ENCODE results near the gene KATNA1. TPM values are rescaled to one million over a fixed set of nuclear protein-coding genes. Genes with fewer than 3 reads are reported as not detected.

The KATNA1 gene
- total RNA-seq, 1 experiment from 2014 or later = 20.6 TPM

DNA sequence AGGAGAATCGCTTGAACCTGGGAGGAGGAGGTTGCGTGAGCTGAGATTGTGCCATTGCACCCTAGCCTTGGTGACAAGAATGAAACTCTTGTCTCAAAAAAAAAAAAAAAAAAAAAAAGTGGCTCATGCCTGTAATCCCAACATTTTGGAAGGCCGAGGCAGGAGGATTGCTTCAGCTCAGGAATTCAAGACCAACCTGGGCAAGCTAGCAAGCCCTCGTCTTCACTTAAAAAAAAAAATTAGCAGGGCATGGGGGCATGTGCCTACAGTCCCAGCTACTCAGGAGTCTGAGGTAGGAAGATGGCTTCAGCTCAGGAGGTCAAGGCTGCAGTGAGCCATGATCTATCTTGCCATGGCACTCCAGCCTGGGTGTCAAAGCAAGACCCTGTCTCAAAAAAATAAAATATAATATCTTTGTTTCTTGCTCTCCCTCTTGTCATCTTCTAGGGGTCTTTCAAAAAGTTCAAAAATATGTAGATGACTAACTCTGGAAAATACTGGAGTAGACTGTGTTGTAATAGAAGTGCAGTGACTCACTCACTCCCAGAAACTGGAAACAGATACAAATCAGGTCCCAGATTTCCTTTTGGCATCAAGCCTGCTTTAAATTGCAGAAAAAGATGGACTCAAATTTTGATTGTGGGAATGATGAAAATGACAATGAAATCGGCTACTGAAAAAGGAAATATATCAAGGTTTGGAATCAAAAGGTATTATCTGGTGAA, 85.1 kb downstream of the KATNA1 start:
- ATAC-seq (no peak), DNase-seq (ENCODE audit: low read depth, low spot score) (no peak)
- Histone ChIP-seq H3K27me3 (ENCODE audit: insufficient read depth, low read length) (no peaks in the 10 kb centered on the region), H3K27ac (ENCODE audit: low read depth, low read length) (no peak overlapping the region), H3K9me2 (ENCODE audit: insufficient read depth) (no peaks in the 10 kb centered on the region), H3K9ac (ENCODE audit: low read length) (no peak overlapping the region), H3K36me3 (ENCODE audit: control insufficient read depth in 1 of 2, insufficient read depth in 2 of 2, low read length in 2 of 2) (no peaks in the 10 kb centered on the region), H2AFZ (ENCODE audit: low read depth, low read length, poor library complexity, severe bottlenecking) (peak overlapping the region; percentile 12), H3K4me1 (ENCODE audit: control insufficient read depth in 1 of 2, insufficient read depth in 2 of 2, low read length in 2 of 2) (peaks cover 8 to 13% of the 10 kb centered on the region in 2 experiments; a peak in 3 of 4 replicates), H3K9me3 (ENCODE audit: control insufficient read depth in 1 of 2, insufficient read depth in 1 of 2, low read depth in 1 of 2, low read length in 2 of 2) (no peaks in the 10 kb centered on the region), H3K4me2 (ENCODE audit: low read length) (no peak overlapping the region), H3K4me3 (replicated peaks in 1 of 2; ENCODE audit: low read depth in 1 of 2, low read length in 2 of 2) (no peak overlapping the region), H4K20me1 (ENCODE audit: insufficient read depth) (no peaks in the 10 kb centered on the region), H3K79me2 (ENCODE audit: insufficient read depth, low read length) (peaks cover 14% of the 10 kb centered on the region)
- intact Hi-C loops (cut with micrococcal nuclease) = no loop called here
- POLR2A ChIA-PET = no interaction called here
- CTCF ChIA-PET = interaction anchor here (1.7 kb wide), 1 partner anchor 18 kb away, joined by 4 read pairs; the partner anchor contains the start of gene PPIL4
- peak; percentile 55; the same call in 1 of the 2 replicates for TF ChIP-seq FOSL1 (IDR thresholded peaks at IDR 0.05; ENCODE audit: low read depth)
- no peak for TF ChIP-seq POLR2A (IDR thresholded peaks at IDR 0.05; ENCODE audit: borderline replicate concordance, extremely low read depth, insufficient read depth, insufficient read length)
- peak; percentile 37; the same call in 1 of the 2 replicates for TF ChIP-seq JUND (IDR thresholded peaks at IDR 0.05)
- no TSS peak for BruUV-seq (replicated peaks)
- RAD21 ChIA-PET (ENCODE audit: low non-redundant PET in 1 of 2, low total read pairs in 2 of 2, uncharacterized antibody in 2 of 2, unreplicated experiment in 2 of 2) = interaction anchor here in 1 of 2 experiments (0.7 kb wide), 1 partner anchor 74 kb away, joined by 3 read pairs; no protein-coding TSS in a partner anchor

DNA sequence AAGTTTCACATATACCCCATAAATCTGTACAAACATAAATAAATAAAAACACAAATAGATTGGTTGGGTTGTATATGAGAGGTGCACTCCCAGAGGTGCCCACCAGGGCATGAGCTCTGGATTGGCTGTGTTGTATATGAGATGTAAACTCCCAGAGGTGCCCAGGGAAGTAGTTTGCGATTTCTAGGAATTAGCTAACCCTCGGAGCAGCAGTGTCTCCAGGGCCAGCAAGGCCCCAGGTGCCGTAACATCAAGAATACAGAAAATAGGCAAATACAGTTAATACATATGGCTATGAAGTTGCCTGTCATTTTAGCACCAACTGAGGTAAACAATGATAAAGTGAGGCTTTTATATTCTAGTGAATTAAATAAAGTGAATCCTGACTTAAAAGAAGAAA, 87.8 kb downstream of the KATNA1 start:
- DNase-seq (ENCODE audit: low read depth, low spot score) (peak; percentile 58), ATAC-seq (peak; percentile 83)
- Histone ChIP-seq H3K4me3 (replicated peaks in 1 of 2; ENCODE audit: low read depth in 1 of 2, low read length in 2 of 2) (no peak overlapping the region), H4K20me1 (ENCODE audit: insufficient read depth) (no peaks in the 10 kb centered on the region), H3K27me3 (ENCODE audit: insufficient read depth, low read length) (no peaks in the 10 kb centered on the region), H3K79me2 (ENCODE audit: insufficient read depth, low read length) (no peaks in the 10 kb centered on the region), H3K9ac (ENCODE audit: low read length) (no peak overlapping the region), H3K27ac (ENCODE audit: low read depth, low read length) (no peak overlapping the region), H3K9me2 (ENCODE audit: insufficient read depth) (no peaks in the 10 kb centered on the region), H3K36me3 (ENCODE audit: control insufficient read depth in 1 of 2, insufficient read depth in 2 of 2, low read length in 2 of 2) (no peaks in the 10 kb centered on the region), H3K9me3 (ENCODE audit: control insufficient read depth in 1 of 2, insufficient read depth in 1 of 2, low read depth in 1 of 2, low read length in 2 of 2) (no peaks in the 10 kb centered on the region), H3K4me2 (ENCODE audit: low read length) (peak overlapping the region; percentile 40; the same call in 1 of the 2 replicates), H3K4me1 (ENCODE audit: control insufficient read depth in 1 of 2, insufficient read depth in 2 of 2, low read length in 2 of 2) (peaks cover 2 to 4% of the 10 kb centered on the region in 2 experiments; a peak in 2 of 4 replicates), H2AFZ (ENCODE audit: low read depth, low read length, poor library complexity, severe bottlenecking) (peak overlapping the region; percentile 92)
- POLR2A ChIA-PET = interaction anchor here (1.0 kb wide), 1 partner anchor 84 kb away, joined by 3 read pairs; no protein-coding TSS in a partner anchor
- no TSS peak for BruUV-seq (replicated peaks)
- CTCF ChIA-PET = interaction anchor here (1.0 to 1.1 kb wide), 6 partner anchors 8 to 532 kb away, joined by 3 to 7 read pairs (median 4); partner anchors contain the start of gene PPIL4
- TF ChIP-seq, protein P1, sequence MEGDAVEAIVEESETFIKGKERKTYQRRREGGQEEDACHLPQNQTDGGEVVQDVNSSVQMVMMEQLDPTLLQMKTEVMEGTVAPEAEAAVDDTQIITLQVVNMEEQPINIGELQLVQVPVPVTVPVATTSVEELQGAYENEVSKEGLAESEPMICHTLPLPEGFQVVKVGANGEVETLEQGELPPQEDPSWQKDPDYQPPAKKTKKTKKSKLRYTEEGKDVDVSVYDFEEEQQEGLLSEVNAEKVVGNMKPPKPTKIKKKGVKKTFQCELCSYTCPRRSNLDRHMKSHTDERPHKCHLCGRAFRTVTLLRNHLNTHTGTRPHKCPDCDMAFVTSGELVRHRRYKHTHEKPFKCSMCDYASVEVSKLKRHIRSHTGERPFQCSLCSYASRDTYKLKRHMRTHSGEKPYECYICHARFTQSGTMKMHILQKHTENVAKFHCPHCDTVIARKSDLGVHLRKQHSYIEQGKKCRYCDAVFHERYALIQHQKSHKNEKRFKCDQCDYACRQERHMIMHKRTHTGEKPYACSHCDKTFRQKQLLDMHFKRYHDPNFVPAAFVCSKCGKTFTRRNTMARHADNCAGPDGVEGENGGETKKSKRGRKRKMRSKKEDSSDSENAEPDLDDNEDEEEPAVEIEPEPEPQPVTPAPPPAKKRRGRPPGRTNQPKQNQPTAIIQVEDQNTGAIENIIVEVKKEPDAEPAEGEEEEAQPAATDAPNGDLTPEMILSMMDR (IDR thresholded peaks at IDR 0.05 in 2 of 3, conservative IDR thresholded peaks at IDR 0.05 in 1 of 3; ENCODE audit: borderline replicate concordance in 1 of 3, insufficient read depth in 1 of 3, low read depth in 2 of 3, low read length in 2 of 3) = peak in 2 of 3 experiments; percentile 61 to 71; a peak in 4 of 6 replicates
- no peak for TF ChIP-seq EGR1 (IDR thresholded peaks at IDR 0.05; ENCODE audit: low read depth)
- intact Hi-C loops (cut with micrococcal nuclease) = no loop called here
- RAD21 ChIA-PET (ENCODE audit: low non-redundant PET in 1 of 2, low total read pairs in 2 of 2, uncharacterized antibody in 2 of 2, unreplicated experiment in 2 of 2) = no interaction called here
